Aorta (tissue), 5 donors: Measurements from ENCODE around the gene CMIP. TPM values are rescaled to one million over a fixed set of nuclear protein-coding genes. Genes with fewer than 3 reads are reported as not detected.
A peak's percentile ranks its signal among the peaks of the same experiment; 100 is the strongest.
"Not testable (repeated sequence)": the region's sequence is repeated elsewhere in the genome, so short reads cannot be mapped to it uniquely, and the experiment has no call there.

Source experiments
- ATAC-seq: fragments of 200-7000 bp; cut with Tn5 transposase; one replicate; pipeline ENCODE4 v1.9.1; 2022; ENCODE audit warnings: moderate library complexity; ENCODE audit not compliant: low FRiP score
- DNase-seq, 2 donors: peaks; one replicate each; pipeline ENCODE4 v3.0.0-alpha.2; 2020
- H3K27ac ChIP-seq, 2 donors: one replicate each; pipeline ENCODE4 v1.5.1; 2013; ENCODE audit warnings: low read length in 2 of 2, mild to moderate bottlenecking in 2 of 2, moderate library complexity in 2 of 2, control low read depth in 1 of 2, inconsistent platforms in 1 of 2, low read depth in 1 of 2
- H3K27me3 ChIP-seq, 2 donors: one replicate each; pipeline ENCODE4 v1.6.1; 2013; ENCODE audit warnings: control low read depth in 1 of 2, low read length in 1 of 2, mild to moderate bottlenecking in 1 of 2, moderate library complexity in 1 of 2; ENCODE audit not compliant: insufficient read depth in 2 of 2, control insufficient read depth in 1 of 2
- H3K36me3 ChIP-seq, 2 donors: one replicate each; pipeline ENCODE4 v1.6.1; 2013; ENCODE audit warnings: control low read depth in 1 of 2, low read length in 1 of 2, mild to moderate bottlenecking in 1 of 2; ENCODE audit not compliant: insufficient read depth in 2 of 2, control insufficient read depth in 1 of 2
- H3K4me1 ChIP-seq, 2 donors: one replicate each; pipeline ENCODE4 v1.6.1; 2013; ENCODE audit warnings: low read length in 2 of 2, control low read depth in 1 of 2, mild to moderate bottlenecking in 1 of 2, moderate library complexity in 1 of 2; ENCODE audit not compliant: insufficient read depth in 2 of 2, control insufficient read depth in 1 of 2
- H3K4me3 ChIP-seq, 2 donors: one replicate each; pipeline ENCODE4 v1.5.1; 2013; ENCODE audit warnings: low read length in 2 of 2, control low read depth in 1 of 2, mild to moderate bottlenecking in 1 of 2
- H3K9me3 ChIP-seq: one replicate; pipeline ENCODE4 v1.6.1; 2013; ENCODE audit warnings: mild to moderate bottlenecking, low read length; ENCODE audit not compliant: control insufficient read depth
- WGBS, 2 donors: extraction: QIAGEN DNeasy Blood & Tissue Kit; methylation state at CpG; one replicate each; pipeline ENCODE4 v1.1.7; 2013; 5-methylcytosine and 5-hydroxymethylcytosine counted together
- intact Hi-C, 2 donors: fragments of 100-400 bp; cut with DNase I; formaldehyde crosslinking; loops; one replicate each; pipeline versions ENCODE4 v1.14.2 to v1.15.0; 2022
- polyA plus RNA-seq, 2 donors: library from polyadenylated mRNA; stranded (reverse); fragments of 200-250 nt; gene quantifications; one replicate each; pipeline ENCODE4 v1.2.3, GENCODE V29; 2013
- total RNA-seq, 2 donors: library from RNA; stranded (reverse); fragmentation: NEBNext Ultra II Directional; extraction: Animal tissue kit (Norgen Biotek cat#: 25700); gene quantifications; one replicate each; pipeline ENCODE4 v1.2.1, GENCODE V29; 2021
- donor health status: healthy with polysubstance abuse.
- donor health status: Bipolar disorder and iron deficiency.
- donor health status: DM: no; HTN: no; CAD: no.
- donor health status: DM: no; HTN: no; CAD: no.
- donor health status: DM: yes; HTN: yes; CAD: no.

The CMIP gene
- total and polyA plus RNA-seq, 4 donors: 2.4 to 96.3 (median 27.9) TPM

- Histone ChIP-seq H3K9me3 (no peaks in the 10 kb centered on the region), H3K27me3 (no peaks in the 10 kb centered on the region), H3K4me3 (no peak overlapping the region), H3K4me1 (no peaks in the 10 kb centered on the region), H3K27ac (no peak overlapping the region), H3K36me3 (no peaks in the 10 kb centered on the region)
- intact Hi-C loops: no loop called here
- WGBS, 2 donors: 96 to 98% methylated on average over 10 of the region's 10 CpGs
- ATAC-seq (no peak), DNase-seq (no peak)
Observed at GRCh38 chr16:81524382-81524781, 79.8 kb downstream of the CMIP start.

GRCh38 chr16:81524885-81525284 is 80.3 kb downstream of the CMIP start:
- 99% methylated on average over 4 of the region's 4 CpGs for WGBS, 2 donors
- H3K27ac ChIP-seq, ATAC-seq, H3K4me3 ChIP-seq, H3K4me1 ChIP-seq, H3K9me3 ChIP-seq, H3K27me3 ChIP-seq, intact Hi-C loops, H3K36me3 ChIP-seq, DNase-seq: not testable (repeated sequence)

- Histone ChIP-seq H3K4me1 (no peaks in the 10 kb centered on the region), H3K36me3 (no peaks in the 10 kb centered on the region), H3K27me3 (no peaks in the 10 kb centered on the region), H3K9me3 (no peaks in the 10 kb centered on the region), H3K27ac (no peak overlapping the region), H3K4me3 (no peak overlapping the region)
- intact Hi-C loops: no loop called here
- WGBS, 2 donors: 87 to 89% methylated on average over 4 of the region's 4 CpGs
- ATAC-seq: no peak
- no peak for DNase-seq
Observed at GRCh38 chr16:81526199-81526598, 81.6 kb downstream of the CMIP start.

GRCh38 chr16:81526935-81527334 is 82.3 kb downstream of the CMIP start:
- no peaks in the 10 kb centered on the region for H3K4me1 ChIP-seq
- no peak for ATAC-seq
- H3K27ac ChIP-seq: no peak overlapping the region
- no peaks in the 10 kb centered on the region for H3K9me3 ChIP-seq
- peak; percentile 55 to 77 for DNase-seq
- intact Hi-C loops: no loop called here
- WGBS, 2 donors: 37 to 42% methylated on average over 9 of the region's 9 CpGs
- H3K4me3 ChIP-seq: no peak overlapping the region
- H3K36me3 ChIP-seq: no peaks in the 10 kb centered on the region
- no peaks in the 10 kb centered on the region for H3K27me3 ChIP-seq

- DNase-seq: no peak
- Histone ChIP-seq H3K9me3 (no peaks in the 10 kb centered on the region), H3K36me3 (no peaks in the 10 kb centered on the region), H3K4me3 (no peak overlapping the region), H3K27ac (no peak overlapping the region), H3K4me1 (no peaks in the 10 kb centered on the region), H3K27me3 (no peaks in the 10 kb centered on the region)
- ATAC-seq: no peak
- intact Hi-C loops: no loop called here
- 91 to 95% methylated on average over 7 of the region's 7 CpGs for WGBS, 2 donors
Observed at GRCh38 chr16:81527477-81528178, 83.0 kb downstream of the CMIP start.

- no peak for ATAC-seq
- 95 to 99% methylated on average over 2 of the region's 2 CpGs for WGBS, 2 donors
- H3K27ac ChIP-seq: no peak overlapping the region
- H3K36me3 ChIP-seq: no peaks in the 10 kb centered on the region
- DNase-seq: no peak
- intact Hi-C loops: no loop called here
- no peaks in the 10 kb centered on the region for H3K9me3 ChIP-seq
- H3K4me3 ChIP-seq: no peak overlapping the region
- H3K4me1 ChIP-seq: no peaks in the 10 kb centered on the region
- no peaks in the 10 kb centered on the region for H3K27me3 ChIP-seq
Observed at GRCh38 chr16:81528256-81528655, 83.6 kb downstream of the CMIP start.

- H3K4me3 ChIP-seq: no peak overlapping the region
- intact Hi-C loops: no loop called here
- ATAC-seq (peak; percentile 23), DNase-seq (peak in 1 of 2 donors; percentile 51)
- H3K36me3 ChIP-seq: no peaks in the 10 kb centered on the region
- H3K27me3 ChIP-seq: no peaks in the 10 kb centered on the region
- no peaks in the 10 kb centered on the region for H3K4me1 ChIP-seq
- WGBS, 2 donors: 96 to 97% methylated on average over 16 of the region's 16 CpGs
- H3K27ac ChIP-seq: no peak overlapping the region
- H3K9me3 ChIP-seq: no peaks in the 10 kb centered on the region
Observed at GRCh38 chr16:81530296-81530721, 85.7 kb downstream of the CMIP start.

- Histone ChIP-seq H3K27me3 (no peaks in the 10 kb centered on the region), H3K27ac (no peak overlapping the region), H3K4me1 (no peaks in the 10 kb centered on the region), H3K9me3 (no peaks in the 10 kb centered on the region), H3K4me3 (no peak overlapping the region), H3K36me3 (no peaks in the 10 kb centered on the region)
- 94 to 96% methylated on average over 12 of the region's 12 CpGs for WGBS, 2 donors
- ATAC-seq (no peak), DNase-seq (peak in 1 of 2 donors; percentile 33)
- intact Hi-C loops: no loop called here
Observed at GRCh38 chr16:81530814-81531213, 86.2 kb downstream of the CMIP start.

- WGBS, 2 donors: 94 to 95% methylated on average over 11 of the region's 11 CpGs
- DNase-seq: peak in 1 of 2 donors; percentile 61
- intact Hi-C loops: no loop called here
Observed at GRCh38 chr16:81531419-81531821, 86.8 kb downstream of the CMIP start.

More at GRCh38 chr16:81531419-81531821, 86.8 kb downstream of the CMIP start:
- peak; percentile 19 for ATAC-seq
- Histone ChIP-seq H3K9me3 (no peaks in the 10 kb centered on the region), H3K4me3 (no peak overlapping the region), H3K4me1 (no peaks in the 10 kb centered on the region), H3K27me3 (no peaks in the 10 kb centered on the region), H3K36me3 (no peaks in the 10 kb centered on the region), H3K27ac (no peak overlapping the region)
